Measurements from ENCODE around the gene BIN2.

The BIN2 gene

GRCh38 chr12:51323966-51324895 is at the start of gene BIN2:
Gene BIN2 (minus strand): TSS chr12:51324174. CDS start chr12:51324102, 72 bp downstream.
- peak; percentile 75 for DNase-seq (ENCODE audit: low read depth in 2 of 2)

GRCh38 chr12:51373187-51373586 is 49.2 kb upstream of the BIN2 start:
- DNase-seq (ENCODE audit: low read depth in 2 of 2), result no peak

GRCh38 chr12:51372021-51372420 is 48.0 kb upstream of the BIN2 start:
- DNase-seq (ENCODE audit: low read depth in 2 of 2), result no peak

DNA sequence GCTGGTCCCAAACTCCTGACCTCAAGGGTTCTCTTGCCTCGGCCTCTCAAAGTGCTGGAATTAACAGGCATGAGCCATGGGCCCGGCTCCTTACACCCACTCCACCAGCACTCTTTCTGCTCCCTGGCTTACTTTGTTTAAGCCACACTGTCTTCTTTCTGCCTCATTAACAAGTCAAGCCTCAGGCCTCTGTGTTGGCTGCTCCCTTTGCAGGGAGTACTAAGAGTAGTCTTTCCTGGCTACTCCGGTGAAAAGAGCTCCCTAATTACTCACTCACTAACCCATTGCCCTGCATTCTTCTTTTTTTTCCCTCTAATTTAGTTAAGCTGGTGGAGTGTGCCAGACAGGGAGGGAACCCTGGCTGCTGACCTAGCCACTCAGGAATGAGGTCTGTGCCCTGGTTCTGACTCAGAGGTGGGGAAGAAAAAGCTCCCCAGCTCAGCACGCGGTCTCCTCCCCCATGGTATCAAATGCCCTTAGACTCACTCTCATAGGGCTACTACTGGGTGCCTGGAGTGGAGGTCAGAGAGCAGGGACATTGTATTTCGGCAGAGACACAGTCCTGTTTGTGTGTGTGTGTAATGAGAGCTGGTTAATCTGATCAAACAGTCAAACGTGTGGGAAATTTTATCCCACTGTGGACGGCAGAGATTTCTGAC is 47.5 kb upstream of the BIN2 start:
- DNase-seq (ENCODE audit: low read depth in 2 of 2), result no peak

DNA sequence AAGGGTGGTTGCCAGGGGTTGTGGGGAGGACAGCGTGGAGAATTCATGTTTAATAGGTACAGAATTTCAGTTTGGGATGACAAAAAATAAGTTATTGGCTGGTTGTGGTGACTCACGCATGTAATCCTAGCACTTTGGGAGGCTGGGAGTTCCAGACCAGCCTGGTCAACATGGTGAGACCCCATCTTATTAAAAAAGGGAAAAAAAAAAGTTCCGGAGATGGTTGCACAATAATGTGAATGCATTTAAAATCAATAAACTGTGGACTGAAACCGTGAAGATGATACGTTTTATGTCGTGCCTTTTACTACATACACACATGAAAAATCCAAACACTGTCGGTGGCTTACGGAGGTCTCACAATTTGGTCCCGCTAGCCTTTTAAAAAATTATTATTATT is 46.7 kb upstream of the BIN2 start:
- no peak for DNase-seq (ENCODE audit: low read depth in 2 of 2)

GRCh38 chr12:51369581-51369980 is 45.6 kb upstream of the BIN2 start:
- no peak for DNase-seq (ENCODE audit: low read depth in 2 of 2)

- DNase-seq (ENCODE audit: low read depth in 2 of 2), result peak; percentile 80 to 82
Observed at GRCh38 chr12:51368640-51369517, 44.9 kb upstream of the BIN2 start.

GRCh38 chr12:51365276-51365675 is 41.3 kb upstream of the BIN2 start:
- no peak for DNase-seq (ENCODE audit: low read depth in 2 of 2)

- no peak for DNase-seq (ENCODE audit: low read depth in 2 of 2)
Observed at GRCh38 chr12:51364001-51364400, 40.0 kb upstream of the BIN2 start.

DNA sequence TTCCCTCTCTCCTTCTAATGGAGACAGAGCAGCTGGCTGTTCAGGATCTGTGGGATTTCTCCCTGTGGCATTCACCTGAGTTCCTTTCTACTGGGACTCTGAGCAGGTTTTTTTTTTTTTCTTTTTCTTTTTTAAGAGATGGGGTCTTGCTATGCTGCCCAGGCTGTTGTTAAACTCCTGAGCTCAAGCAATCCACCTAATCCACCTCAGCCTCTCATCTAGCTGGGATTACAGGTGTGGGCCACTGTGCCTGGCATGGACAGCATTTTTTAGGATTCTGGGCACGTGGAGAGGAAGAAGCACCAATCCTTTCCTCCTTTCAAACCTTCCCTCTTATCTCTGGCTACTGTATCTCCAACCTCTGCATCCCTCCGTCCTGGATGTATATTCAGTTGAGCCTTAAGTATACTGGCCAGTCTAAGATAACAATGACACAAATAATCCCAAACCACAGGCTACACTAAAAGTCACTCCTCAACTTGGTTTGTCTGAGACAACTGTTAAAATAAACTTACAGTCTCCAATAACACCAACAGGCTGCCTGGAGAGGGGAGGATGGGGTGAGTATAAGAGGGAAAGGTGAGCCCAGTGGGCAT is 38.9 kb upstream of the BIN2 start:
- no peak for DNase-seq (ENCODE audit: low read depth in 2 of 2)

GRCh38 chr12:51362307-51362706 is 38.3 kb upstream of the BIN2 start:
- DNase-seq (ENCODE audit: low read depth in 2 of 2), result no peak

DNA sequence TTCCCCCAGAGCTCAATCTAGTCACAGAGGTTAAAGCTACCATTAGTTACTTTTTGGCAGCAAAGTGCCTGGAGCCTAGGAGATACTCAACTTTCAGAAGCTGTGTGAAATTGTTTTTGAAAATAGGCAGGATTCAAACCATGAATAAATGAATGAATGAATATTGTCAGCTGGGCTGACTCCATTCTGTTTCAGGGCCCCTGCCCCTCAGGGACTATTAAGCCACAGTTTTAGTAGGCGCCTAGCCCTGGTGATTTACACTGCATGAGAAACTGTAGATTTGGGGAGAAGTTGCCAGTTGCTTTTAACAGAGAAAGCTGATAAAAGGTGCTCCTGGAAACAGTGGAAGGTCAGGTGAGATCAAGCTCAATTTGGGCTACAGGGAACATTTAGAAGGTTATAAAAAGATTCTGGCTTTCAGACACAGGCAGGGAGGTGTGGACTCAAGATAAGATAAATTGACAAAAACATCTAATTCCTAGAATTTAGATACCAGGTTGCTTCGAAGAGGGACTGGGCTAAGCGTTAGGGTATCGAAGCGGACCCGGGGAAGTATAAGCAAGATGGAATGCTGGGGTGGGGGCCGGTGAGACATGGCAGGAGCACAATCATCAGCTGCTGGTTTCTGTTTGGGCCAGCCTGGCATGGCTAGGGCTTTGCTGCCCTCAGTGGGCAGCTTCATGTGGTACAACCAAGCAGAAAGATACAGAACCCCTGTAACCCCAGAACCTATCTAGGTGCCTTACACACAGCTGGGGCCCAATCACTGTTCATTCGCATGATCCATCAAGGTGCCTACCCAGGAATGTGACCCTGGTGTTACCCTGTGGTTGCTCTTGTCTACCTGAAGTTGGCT is 37.4 kb upstream of the BIN2 start:
- DNase-seq (ENCODE audit: low read depth in 2 of 2), result no peak

DNA sequence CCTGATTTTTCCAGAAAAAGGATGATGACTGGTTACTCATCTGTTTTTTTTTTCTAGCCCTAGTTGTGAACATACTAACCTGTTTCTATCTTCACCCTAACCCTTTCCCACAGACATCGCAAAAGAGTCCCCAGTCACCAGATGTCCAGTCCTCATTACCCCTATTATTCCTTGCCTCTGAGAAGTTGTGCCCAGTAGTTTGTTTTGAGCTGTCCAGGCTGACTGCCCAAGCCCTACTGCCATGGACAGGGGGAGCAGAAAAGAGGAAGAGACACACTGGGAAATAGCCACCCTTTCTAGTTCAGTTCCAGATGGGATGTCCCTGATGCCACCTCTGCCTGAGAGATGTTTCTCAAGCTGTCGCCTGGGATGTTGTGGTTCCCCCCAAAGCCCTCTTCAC is 36.3 kb upstream of the BIN2 start:
- no peak for DNase-seq (ENCODE audit: low read depth in 2 of 2)

- no peak for DNase-seq (ENCODE audit: low read depth in 2 of 2)
Observed at GRCh38 chr12:51359851-51360250, 35.9 kb upstream of the BIN2 start.

GRCh38 chr12:51358496-51358895 is 34.5 kb upstream of the BIN2 start:
- no peak for DNase-seq (ENCODE audit: low read depth in 2 of 2)

- DNase-seq (ENCODE audit: low read depth in 2 of 2), result no peak
Observed at GRCh38 chr12:51357374-51358047, 33.5 kb upstream of the BIN2 start.

DNA sequence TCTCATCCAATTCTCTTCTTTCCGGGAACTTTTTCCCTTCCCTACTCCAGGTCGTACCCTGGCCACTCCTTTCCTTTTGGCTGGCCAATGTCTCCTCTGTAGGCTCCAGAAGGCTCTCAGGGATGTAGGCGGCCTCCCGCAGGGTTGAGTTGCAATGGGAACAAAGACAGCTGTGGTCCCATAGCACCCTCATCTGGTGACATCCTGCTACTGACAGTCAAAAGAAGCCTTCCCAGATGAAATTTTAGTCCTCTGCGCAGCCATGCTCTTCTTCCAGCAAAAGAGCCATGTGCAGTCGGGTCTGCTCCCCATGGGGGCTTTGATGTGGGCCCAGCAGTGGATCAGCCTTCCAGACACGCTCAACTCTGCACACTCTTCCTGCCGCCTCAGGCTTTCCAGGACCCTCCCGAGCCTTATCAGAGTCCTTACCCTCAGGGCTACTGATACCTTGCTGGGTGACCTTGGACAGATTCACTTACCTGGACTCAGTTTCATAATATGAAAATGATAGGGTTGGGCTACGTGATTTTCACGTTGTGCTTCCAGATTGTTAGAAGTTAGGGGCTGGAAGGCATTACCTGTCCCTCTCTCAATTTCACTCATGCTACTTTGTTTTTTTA is 28.0 kb upstream of the BIN2 start:
- no peak for DNase-seq (ENCODE audit: low read depth in 2 of 2)

- no peak for DNase-seq (ENCODE audit: low read depth in 2 of 2)
Observed at GRCh38 chr12:51349026-51349425, 25.1 kb upstream of the BIN2 start.

GRCh38 chr12:51348116-51348515 is 24.1 kb upstream of the BIN2 start:
- DNase-seq (ENCODE audit: low read depth in 2 of 2), result no peak

- DNase-seq (ENCODE audit: low read depth in 2 of 2), result no peak
Observed at GRCh38 chr12:51346581-51346980, 22.6 kb upstream of the BIN2 start, which contains the start of gene CELA1. Gene CELA1 (minus strand): TSS chr12:51346679. CDS start chr12:51346638, 41 bp downstream.
